SK-N-SH treated with all-trans-retinoic acid at 6 μM for 48 hours (cell line): ENCODE data around the gene GOT1.

Experiments
- CREB5 ChIP-seq: fragments of 250-450 bp; sonication (Bioruptor Pico); IDR thresholded peaks from 2 replicates; pipeline ENCODE4 v1.5.1; 2020; ENCODE audit warnings: low read depth, mild to moderate bottlenecking, moderate library complexity
- GLIS3 ChIP-seq: fragments of 250-450 bp; sonication (Bioruptor Pico); IDR thresholded peaks from 2 replicates; pipeline ENCODE4 v1.5.0; 2020; ENCODE audit warnings: mild to moderate bottlenecking, moderate library complexity
- POU6F1 ChIP-seq: fragments of 250-450 bp; sonication (Bioruptor Pico); IDR thresholded peaks from 2 replicates; pipeline ENCODE4 v1.8.0; 2021; ENCODE audit warnings: low read depth, mild to moderate bottlenecking, moderate library complexity, borderline replicate concordance
- TCF4 ChIP-seq: fragments of 250-450 bp; sonication (Bioruptor Pico); IDR thresholded peaks from 2 replicates; pipeline ENCODE4 v1.8.0; 2021; ENCODE audit warnings: mild to moderate bottlenecking, moderate library complexity, borderline replicate concordance
- ZNF565 ChIP-seq: fragments of 450-650 bp; formaldehyde crosslinking; conservative IDR thresholded peaks from 2 replicates; pipeline ENCODE4 v1.5.0; 2020; ENCODE audit warnings: low read depth, mild to moderate bottlenecking, moderate library complexity

GRCh38 chr10:99430451-99431189, at the start of gene GOT1:
- no peak for TF ChIP-seq CREB5 (CRISPR knock-in tag)
- TF ChIP-seq TCF4 (CRISPR knock-in tag), result no peak
- TF ChIP-seq POU6F1 (CRISPR knock-in tag), result no peak
- no peak for TF ChIP-seq ZNF565 (CRISPR knock-in tag)
- 0 out of 2 replicates have a peak, but pooled peaks have one; percentile 39 for TF ChIP-seq GLIS3
